Measurements from ENCODE around the gene FHIP1A.

DNA sequence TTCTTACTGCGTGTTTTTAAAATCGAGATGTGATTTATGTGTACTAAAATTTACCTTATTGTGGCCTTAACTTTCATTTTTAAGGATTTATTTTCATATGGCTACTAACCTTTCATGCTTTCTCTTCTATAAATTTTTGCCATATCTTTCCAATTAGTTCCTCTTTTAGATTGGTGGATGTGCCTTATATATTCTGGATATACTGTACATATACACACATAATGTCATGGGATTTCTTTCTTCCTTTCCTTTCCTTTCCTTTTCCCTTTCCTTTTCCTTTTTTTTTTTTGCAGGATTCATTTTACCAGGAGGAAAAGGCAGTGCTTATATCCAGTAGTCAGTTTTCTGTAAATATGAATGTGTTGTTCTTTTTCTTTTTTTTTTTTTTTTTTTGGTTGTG lies 37.2 kb downstream of the FHIP1A start:
- TF ChIP-seq, protein P1, sequence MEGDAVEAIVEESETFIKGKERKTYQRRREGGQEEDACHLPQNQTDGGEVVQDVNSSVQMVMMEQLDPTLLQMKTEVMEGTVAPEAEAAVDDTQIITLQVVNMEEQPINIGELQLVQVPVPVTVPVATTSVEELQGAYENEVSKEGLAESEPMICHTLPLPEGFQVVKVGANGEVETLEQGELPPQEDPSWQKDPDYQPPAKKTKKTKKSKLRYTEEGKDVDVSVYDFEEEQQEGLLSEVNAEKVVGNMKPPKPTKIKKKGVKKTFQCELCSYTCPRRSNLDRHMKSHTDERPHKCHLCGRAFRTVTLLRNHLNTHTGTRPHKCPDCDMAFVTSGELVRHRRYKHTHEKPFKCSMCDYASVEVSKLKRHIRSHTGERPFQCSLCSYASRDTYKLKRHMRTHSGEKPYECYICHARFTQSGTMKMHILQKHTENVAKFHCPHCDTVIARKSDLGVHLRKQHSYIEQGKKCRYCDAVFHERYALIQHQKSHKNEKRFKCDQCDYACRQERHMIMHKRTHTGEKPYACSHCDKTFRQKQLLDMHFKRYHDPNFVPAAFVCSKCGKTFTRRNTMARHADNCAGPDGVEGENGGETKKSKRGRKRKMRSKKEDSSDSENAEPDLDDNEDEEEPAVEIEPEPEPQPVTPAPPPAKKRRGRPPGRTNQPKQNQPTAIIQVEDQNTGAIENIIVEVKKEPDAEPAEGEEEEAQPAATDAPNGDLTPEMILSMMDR (IDR thresholded peaks at IDR 0.05), result no peak
- TF ChIP-seq POLR2A (IDR thresholded peaks at IDR 0.05), result no peak
